GM13976 (cell line): ENCODE data around the gene BACE2.

Source experiments
- DNase-seq: peaks from one replicate; pipeline ENCODE4 v3.0.0; 2012; ENCODE audit warnings: low spot score
- CTCF ChIP-seq: IDR thresholded peaks from 2 replicates; pipeline ENCODE4 v1.5.1; 2012; ENCODE audit warnings: borderline replicate concordance, mild to moderate bottlenecking; ENCODE audit not compliant: insufficient read depth; ENCODE audit errors: extremely low read depth, missing control alignments, control extremely low read depth
- in situ Hi-C: fragments of 300-500 bp; cut with MboI; formaldehyde crosslinking; loops from one replicate; pipeline ENCODE4 v1.12.0; 2022; ENCODE audit warnings: low sequenced_read_pairs, mixed read lengths, inconsistent platforms; ENCODE audit not compliant: unreplicated experiment

The BACE2 gene

GRCh38 chr21:41156142-41156541 lies 11.8 kb upstream of the BACE2 start:
- in situ Hi-C loops, result no loop called here
- DNase-seq, result no peak
- no peak for TF ChIP-seq CTCF

- no peak for TF ChIP-seq CTCF
These were observed 9.9 kb upstream of the BACE2 start for GRCh38 chr21:41158026-41158425.

GRCh38 chr21:41160036-41160435 lies 7.9 kb upstream of the BACE2 start:
- TF ChIP-seq CTCF, result no peak
- in situ Hi-C loops, result no loop called here
- DNase-seq, result no peak

More at GRCh38 chr21:41158026-41158425, 9.9 kb upstream of the BACE2 start:
- in situ Hi-C loops, result no loop called here
- DNase-seq, result no peak

GRCh38 chr21:41161428-41161827 lies 6.5 kb upstream of the BACE2 start:
- no peak for TF ChIP-seq CTCF
- DNase-seq, result no peak
- in situ Hi-C loops, result no loop called here

GRCh38 chr21:41162096-41162495 lies 5.9 kb upstream of the BACE2 start:
- in situ Hi-C loops, result no loop called here
- no peak for TF ChIP-seq CTCF
- DNase-seq, result no peak

GRCh38 chr21:41163091-41163490 lies 4.9 kb upstream of the BACE2 start:
- no peak for DNase-seq
- in situ Hi-C loops, result no loop called here
- no peak for TF ChIP-seq CTCF

GRCh38 chr21:41164052-41164451 lies 3.9 kb upstream of the BACE2 start:
- no peak for DNase-seq
- in situ Hi-C loops, result no loop called here
- TF ChIP-seq CTCF, result no peak
